ENCODE measurements around the gene DESI2.
"Not testable (repeated sequence)": the region's sequence is repeated elsewhere in the genome, so short reads cannot be mapped to it uniquely, and the experiment has no call there.

DESI2 gene

DNA sequence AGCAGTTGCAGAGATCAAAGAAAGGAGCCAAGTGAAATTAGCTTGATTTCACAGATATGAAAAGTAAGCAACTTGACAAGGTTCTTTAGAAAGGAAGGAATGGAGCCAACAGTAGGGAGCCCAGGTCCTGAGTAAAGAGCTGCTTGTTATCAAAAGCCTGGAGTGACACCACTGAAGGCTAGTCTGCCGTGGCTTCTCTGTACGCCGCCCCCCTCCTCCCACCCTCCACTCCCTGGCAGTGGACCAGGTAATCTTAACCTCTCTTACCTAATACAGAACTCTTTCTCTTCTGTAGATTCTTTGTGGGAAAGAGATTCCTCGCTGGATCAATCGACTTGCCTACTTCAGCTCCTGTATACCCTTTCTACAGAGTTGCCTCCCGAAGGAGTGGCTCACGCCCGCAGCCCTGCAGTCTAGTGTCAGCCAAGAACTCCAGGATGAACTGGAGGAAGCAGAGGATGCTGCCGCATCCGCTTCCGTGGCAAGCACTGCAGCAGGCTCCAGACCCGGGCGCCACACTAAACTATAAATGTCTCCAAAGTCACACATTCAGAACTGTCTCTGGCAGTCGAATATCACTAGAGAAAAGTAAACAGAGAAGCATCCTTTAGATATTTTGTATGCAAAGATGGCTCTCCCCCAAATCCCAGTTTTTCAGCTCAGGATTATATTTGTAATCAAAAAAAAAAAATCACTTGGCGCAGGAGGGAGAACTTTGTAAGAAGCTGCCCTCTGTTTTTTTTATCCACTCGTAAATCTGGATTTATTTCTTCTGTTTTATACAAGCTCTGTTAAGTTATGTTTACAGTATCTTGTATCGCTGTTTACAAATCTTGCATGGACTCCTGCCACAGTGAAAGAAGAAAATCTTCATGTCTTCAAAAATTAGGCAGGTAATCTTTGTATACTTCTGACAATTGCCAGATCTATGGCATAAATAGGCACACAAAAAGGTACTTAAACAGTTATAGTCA lies 52.6 kb downstream of the DESI2 start:
- no peak for DNase-seq (ENCODE audit: low spot score)

DNA sequence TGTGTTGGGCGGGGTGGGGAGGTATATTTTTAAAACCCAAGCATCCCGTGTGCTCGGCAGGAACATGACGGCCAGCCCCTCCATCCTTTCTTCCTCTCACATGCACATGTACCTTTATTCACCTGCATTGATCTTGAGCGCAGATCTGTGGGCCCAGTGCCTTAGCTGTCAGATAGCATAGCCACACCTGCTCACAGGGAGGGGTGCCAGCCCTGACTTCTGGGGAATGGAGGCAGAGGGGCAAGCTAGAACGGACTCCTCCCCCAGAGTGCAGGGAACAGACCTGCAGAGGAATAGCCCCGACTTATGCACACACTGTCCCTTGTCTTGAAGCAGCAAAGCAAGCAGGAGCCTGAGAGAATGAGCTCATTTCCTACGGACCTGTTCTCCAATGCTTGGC lies 56.1 kb downstream of the DESI2 start:
- no peak for DNase-seq (ENCODE audit: low spot score)

DNA sequence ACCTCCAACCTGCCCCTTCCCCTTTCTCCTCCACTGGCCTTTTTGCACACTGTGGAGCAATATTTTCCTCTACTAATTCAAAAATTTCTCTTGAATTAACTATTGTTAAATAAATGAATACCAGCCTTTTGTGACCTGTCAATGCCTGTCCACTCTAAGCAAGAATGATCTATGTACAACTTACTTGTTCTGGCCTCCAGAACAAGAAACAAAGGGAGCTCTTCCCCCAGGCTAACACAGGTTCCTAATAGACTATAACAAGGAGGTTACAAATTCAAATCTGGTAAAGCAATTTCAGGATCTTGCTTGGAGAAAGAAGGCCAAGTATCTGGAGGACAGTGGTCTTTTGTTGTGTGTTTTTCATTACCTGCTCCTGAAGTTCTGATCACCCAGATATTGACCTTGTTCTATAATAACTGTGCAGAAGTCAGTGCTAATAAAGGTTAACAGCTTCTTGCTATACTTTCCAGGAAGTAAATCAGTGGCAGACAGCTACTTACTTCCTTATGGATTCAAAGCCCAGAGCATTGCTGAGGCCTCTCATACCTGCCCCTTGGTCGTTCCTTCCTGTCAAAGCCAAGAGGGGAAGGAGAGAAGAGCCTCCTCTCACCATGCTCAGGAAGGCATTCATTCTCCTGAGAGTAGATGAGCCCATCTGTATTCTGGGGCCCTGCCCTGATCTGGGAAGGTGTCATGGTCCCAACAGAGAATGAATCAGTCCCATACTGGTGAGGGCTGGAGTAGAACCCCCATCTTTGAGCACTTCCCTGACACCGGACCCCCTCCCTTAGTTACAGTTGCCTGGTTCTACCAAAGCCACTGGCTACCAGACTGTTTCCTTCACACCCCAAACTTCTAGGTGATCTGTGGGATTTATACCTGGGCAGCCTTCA lies 56.8 kb downstream of the DESI2 start:
- DNase-seq (ENCODE audit: low spot score): peak; percentile 36

DNA sequence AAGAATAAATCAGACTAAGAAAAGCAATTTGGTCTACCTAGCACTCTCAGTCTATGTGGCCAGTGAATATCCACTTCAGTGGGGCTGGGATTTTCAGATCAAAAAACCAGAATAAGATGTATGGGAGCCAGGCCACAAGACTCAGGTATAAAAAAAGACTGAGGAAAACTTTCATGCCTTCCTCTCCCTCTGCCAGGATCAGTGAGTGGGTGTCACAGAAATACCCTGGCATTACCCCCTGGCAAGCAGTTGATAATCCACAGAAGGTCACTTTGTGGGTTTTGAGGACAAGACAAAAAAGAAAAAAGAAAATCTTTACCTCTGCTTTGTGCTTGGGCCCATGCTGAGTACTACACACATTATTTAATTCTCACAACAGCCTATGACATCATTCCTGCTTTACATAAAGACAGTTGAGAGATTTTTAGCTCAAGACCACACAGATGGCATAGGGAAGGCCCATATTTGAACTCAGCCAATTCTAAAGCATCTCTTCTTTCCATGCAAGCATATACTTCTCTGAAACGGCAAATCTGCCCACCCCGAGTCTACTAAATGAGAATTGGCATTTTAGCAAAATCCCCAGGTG lies 57.6 kb downstream of the DESI2 start:
- DNase-seq (ENCODE audit: low spot score): no peak

DNA sequence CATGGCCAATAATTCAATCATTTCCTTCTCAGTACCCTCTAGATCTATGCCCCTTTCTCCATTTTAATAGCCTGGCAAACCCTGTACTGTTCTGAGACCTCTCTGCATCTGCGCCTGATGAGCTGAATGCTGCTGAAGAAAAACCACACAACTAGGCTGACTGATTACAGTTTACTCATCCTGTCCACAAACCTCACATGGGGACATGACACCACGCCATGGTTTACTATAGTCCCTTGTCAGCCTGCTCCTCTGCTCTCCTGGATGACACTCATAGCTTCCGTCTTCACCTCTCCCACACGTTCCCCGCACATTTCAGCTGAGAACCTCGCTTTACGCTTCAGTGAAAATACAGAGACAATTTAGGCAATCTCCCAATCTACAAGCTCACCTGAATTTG lies 59.7 kb downstream of the DESI2 start:
- no peak for DNase-seq (ENCODE audit: low spot score)

DNA sequence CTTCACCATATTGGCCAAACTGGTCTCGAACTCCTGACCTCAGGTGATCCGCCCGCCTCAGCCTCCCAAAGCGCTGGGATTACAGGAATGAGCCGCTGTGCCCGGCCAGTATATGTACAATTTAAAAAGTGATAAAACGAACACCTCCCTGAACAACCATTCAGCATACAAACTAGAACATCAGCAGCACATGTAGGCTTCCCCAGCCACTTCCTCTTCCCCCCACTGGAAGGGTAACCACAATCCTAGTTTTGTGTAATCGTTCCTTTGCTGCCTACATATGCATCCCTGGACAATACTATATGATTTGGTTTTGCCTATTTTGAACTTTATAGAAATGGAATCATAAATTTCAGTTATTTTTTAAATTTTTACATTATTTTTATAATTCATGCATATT lies 60.4 kb downstream of the DESI2 start:
- no peak for DNase-seq (ENCODE audit: low spot score)

DNA sequence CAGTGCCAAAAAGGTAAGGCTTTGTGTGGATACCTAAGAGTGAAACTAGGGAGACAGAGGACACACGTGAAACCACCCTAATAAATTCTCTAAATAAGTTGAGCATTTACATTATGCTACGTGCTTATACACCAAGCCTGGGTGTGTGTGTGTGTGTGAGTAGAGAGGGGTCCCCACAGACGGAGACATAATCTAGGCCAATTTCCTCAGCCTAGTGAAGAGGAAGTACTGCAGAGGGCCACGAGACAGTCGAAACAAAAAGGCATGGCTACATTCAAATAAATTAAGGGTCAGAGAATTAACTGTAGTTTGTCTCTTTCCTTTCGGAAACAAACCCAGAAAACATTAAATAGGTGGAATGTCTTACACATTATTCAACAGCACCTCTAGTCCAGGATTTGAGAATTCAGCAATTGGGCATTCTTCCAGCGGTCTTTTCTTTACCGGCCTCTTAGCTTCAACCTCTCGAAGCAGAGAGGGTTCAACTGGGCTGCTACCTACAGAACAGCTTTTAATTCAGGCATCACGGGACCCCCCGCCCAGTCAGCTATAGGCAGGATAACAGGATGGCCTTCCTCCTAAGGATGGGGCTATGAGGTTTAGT lies 75.0 kb downstream of the DESI2 start:
- DNase-seq (ENCODE audit: low spot score): no peak

DNA sequence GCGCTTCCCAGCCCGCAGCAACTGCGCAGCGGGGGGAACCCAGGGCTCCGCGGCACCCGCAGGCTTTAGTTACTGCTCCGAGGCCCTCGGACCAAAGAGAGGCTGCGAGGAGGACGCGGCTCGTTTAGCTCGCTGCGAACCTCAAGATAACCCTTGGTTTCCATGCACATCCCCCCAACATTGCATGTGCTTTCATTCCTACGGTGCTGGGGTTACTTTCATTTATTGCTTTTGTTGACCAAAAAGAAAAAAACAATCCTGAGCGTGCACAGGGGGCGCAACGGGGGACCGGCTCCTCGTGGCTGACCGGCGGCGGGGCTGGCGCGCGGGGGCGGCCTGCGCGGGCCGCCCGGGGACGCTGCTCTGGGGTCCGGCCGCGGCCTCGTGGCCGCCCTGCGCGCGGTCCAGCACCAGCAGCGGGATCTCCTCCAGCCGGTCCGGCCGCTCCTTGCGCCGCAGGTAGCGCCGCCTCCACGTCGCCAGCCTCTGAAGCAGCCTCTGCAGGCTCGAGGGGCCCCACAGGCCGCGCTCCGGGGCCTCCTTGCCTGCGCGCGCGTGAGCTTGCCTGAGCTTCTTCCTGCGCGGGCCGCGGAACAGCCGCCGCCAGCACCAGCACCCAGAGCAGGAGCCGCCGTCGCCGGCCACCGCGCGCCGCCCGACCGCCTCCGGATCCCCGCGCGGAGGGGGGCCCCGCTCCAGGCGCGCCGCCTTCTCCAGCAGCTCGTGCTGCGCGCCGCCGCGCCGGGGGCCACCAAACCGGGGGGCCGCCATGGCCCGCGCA lies 77.4 kb downstream of the DESI2 start:
- no peak for DNase-seq (ENCODE audit: low spot score)

DNA sequence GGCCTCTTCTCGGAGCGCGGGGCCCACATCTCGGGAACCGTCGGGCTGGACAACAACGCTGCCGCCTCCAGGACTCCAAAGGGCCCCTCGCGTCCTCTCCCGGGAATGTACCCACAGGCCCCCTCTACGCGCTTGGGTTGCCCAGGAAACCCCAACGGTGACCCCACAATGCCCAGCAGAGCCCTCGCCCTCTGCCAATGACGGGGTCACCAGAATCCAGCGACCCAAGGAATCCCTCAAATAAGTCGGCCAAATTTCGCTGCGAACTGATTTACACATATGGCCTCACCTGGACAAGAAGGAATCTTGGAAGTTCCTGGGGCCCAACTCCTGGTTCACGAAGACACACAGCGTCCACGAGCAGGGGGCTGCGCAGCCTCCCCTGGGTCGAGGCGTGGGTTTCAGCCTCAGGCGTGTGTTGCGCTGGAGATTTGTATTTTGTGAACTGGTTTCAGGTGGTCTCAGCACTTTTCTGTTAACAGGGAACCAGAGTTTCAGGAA lies 78.1 kb downstream of the DESI2 start:
- no peak for DNase-seq (ENCODE audit: low spot score)

DNA sequence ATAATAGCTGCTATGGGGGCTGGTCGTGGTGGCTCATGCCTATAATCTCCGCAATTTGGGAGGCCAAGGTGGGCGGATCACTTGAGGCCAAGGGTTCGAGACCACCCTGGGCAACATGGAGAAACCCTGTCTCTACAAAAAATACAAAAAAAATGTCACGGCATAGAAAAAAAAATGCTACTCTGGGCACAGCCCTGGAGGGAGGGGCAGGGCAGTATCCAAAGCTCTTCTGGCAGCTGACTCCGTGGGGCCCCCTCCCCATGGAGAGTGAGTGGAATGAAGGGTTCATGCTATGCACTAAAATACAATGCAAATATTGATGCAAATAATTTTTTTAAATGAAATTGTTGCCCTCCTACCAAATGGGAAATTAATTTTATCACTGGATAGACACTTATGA lies 78.7 kb downstream of the DESI2 start:
- DNase-seq (ENCODE audit: low spot score): no peak

DNA sequence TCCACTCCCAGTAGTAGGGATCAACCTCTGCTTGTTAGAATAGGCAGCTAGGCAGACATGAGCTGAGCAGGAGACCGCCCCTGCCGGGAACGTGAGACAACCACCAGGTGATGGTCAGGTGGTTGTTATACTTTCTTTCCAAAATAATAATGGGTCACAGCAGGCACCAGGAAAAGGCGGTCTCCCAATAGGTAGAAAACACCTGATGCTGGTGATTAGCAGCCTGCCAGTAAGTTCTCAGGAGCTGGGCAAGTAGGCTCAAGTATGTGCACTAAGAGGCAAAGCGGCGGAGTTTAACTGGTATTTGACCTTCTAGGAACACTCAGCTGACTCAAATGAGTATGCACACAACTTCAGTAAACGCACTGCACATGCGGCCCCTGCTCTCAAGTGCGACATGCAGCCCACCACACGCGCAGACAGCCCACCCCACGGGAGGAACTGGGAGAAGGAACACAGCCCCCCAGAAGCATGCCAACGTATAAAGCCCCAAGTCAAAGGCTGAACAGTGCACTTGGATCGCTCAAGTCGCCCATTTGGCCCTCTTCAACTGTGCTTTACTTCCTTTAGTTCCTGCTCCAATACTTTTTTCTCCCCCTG lies 80.0 kb downstream of the DESI2 start:
- no peak for DNase-seq (ENCODE audit: low spot score)

DNA sequence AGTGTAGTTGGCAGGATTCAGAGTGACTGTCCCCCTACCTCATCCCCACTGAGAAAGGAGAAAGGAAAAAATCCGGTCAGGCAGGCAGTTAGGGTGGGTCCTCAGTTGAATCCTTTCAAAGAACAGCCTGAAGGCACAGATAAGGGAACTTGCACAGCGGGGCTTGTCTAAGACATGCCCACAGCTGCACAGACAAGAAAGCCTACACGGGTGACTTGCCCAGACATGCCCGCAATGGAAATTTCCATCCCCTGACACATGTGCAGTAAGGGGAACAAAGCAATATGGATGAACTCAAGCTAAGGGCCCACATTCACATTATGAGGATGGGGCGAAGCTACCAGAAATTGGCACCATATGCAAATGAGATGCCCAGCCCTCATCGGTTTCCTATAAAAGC lies 82.5 kb downstream of the DESI2 start:
- DNase-seq (ENCODE audit: low spot score): no peak

DNA sequence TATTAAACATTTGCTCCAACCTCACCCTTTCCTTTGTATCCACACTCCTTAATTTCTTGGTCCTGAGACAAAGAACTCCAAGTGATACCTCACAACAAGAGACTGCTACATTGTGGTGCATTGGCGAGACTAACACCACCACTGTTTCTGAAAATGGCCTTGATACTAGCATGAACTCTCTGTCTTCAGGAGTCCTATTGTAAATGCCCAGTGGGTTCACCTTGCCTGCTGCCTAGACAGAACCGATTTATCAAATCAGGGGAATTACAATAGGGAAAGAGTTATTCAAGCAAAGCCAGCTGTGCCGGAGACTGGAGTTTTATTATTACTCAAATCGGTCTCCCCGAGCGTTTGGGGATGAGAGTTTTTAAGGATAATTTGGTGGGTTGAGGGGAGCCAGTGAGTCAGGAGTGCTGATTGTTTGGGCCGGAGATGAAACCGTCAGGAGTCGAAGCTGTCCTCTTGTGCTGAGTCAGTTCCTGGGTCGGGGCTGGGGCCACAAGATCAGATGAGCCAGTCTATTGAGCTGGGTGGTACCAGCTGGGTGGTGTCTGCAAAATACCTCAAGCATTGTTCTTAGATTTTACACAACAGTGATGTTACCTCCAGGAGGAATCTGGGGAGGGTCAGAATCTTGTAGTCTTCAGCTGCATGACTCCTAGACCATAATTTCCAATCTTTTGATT lies 83.1 kb downstream of the DESI2 start:
- DNase-seq (ENCODE audit: low spot score): no peak

DNA sequence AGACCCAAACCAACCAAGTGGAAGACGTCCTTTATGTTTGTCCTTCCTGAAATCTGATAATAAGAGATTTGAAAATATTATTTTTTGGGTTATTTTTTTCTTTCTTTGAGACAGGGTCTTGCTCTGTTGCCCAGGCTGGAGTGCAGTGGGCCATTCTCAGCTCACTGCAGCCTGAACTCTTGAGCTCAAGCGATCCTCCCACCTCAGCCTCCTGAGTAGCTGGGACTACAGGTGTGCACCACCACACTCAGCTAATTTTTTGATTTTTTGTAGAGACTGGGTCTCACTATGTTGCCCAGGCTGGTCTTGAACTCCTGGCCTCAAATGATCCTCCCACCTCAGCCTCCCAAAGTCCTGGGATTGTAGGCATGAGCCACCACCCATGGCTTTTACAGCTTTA lies 86.2 kb downstream of the DESI2 start:
- DNase-seq (ENCODE audit: low spot score): not testable (repeated sequence)

DNA sequence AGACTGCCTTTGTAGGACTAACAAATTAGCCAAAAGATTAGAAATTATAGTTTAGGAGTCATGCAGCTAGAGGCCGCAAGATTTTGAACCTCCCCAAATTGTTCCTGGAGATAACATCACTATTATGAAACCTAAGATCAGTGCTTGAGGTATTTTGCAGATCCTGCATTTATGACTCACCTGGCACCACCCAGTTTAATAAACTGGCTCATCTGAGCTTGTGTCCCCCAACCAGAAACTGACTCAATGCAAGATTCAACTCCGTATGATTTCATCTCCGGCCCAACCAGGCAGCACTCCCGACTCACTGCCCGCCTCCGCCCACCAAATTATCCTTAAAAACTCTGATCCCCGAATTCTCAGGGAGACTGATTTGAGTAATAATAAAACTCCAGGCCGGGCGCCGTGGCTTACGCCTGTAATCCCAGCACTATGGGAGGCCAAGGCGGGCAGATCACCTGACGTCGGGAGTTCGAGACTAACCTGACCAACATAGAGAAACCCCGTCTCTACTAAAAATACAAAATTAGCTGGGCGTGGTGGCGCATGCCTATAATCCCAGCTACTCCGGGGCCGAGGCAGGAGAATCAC lies 87.2 kb downstream of the DESI2 start:
- not testable (repeated sequence) for DNase-seq (ENCODE audit: low spot score)

DNA sequence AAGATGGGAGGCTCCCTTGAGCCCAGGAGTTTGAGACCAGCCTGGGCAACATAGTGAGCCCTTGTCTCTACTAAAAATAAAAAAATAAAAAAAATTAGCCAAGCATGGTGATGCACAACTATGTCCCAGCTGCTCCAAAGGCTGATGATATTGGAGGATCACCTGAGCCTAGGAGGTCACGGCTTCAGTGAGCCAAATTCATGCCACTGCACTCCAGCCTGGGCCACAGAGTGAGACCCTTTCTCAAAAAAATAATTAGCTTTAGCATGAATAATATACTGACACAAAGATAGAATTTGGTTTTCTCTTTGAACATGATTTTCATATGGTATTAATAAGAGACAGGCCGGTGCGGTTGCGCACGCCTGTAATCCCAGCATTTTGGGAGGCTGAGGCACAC lies 88.8 kb downstream of the DESI2 start:
- no peak for DNase-seq (ENCODE audit: low spot score)

DNA sequence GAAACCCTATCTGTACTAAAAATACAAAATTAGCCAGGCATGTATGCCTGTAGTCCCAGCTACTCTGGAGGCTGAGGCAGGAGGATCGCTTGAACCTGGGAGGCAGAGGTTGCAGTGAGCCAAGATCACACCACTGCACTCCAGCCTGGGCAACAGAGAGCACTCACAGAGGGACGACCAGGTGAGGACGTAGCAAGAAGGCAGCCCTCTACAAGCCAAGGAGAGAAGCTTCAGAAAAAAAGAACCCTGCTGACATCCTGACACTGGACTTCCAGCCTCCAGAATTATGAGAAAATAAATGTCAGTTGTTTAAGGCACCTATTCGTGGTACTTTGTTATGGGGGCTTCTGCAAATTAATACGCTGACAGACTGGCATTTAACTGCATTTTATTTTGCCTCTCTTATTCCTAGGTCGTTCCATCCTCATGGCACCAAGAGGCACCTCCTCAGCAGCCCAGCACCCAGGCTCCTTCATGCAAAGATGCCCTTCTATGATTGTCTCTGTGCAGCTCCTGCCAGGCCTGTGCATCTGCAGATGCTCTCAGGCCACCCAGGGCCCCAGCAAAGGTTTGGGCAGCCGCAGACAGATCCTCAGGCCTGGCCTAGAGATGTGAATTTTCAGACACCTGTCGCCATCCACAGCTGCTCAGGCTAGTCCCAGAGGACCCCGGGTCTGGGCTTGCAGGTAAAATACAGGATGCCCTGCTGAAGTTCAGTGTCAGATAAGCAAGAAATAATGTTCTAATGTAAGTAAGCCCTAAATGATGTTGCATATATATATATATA lies 96.5 kb downstream of the DESI2 start:
- no peak for DNase-seq (ENCODE audit: low spot score)

DNA sequence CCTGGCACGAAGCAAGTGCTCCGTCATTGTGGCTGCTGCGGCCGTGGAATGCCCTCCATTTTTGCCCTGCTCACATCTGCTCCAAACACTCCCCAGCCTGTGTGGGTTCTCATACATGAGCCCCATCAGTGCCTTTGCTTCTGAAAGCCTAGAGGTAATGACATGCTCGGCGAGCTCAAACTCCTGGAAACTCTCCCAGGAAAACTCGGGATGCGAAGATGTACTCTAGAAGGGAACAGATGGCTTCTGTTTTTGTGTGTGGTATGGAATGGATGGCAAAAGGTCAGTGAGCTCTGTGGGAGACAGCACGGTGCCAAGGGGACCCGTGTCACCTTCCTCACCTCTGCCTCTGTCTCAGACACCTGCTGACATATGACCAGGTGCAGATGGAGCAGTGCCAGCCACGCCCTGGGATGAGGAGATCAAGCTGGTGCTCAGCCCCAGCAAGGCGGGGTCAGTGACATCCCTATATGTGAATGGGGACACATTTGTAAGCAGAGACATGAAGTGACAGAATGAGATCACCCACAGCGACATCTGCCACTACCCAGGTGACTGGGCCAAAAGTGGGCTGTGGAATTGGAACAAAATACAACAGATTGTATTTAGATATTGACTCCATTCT lies 98.5 kb downstream of the DESI2 start:
- no peak for DNase-seq (ENCODE audit: low spot score)

Data from COLO829 (cell line).